Erythroblast (primary cell): ENCODE data around the gene GNAT1.

Experiments
- GATA1 ChIP-seq: IDR thresholded peaks from 2 replicates; pipeline ENCODE4 v1.6.1; 2011; ENCODE audit warnings: low read depth, mild to moderate bottlenecking, control low read depth, low read length, moderate library complexity
- POLR2A ChIP-seq: IDR thresholded peaks from 2 replicates; pipeline ENCODE4 v1.6.1; 2011; ENCODE audit warnings: mild to moderate bottlenecking, low read length

GRCh38 chr3:50186096-50186495 is 5.3 kb upstream of the GNAT1 start:
- no peak for TF ChIP-seq POLR2A
- no peak for TF ChIP-seq GATA1
